GM10248 (cell line): ENCODE measurements around the gene KCNMA1.

Experiments
- CTCF ChIA-PET: fragments of 300-600 bp; sonication (Branson Sonifier 250); formaldehyde crosslinking; extraction: SDS; loops from one replicate; lab custom pipeline; 2021; ENCODE audit warnings: antibody characterized with exemption; lab: Yijun Ruan, JAX
- POLR2A ChIA-PET: fragments of 350-650 bp; sonication (Branson Sonifier 250); formaldehyde crosslinking; extraction: SDS; loops from one replicate; lab custom pipeline; 2020; ENCODE audit warnings: antibody characterized with exemption; lab: Yijun Ruan, JAX
- DNase-seq: peaks from one replicate; pipeline ENCODE4 v3.0.0; 2012; ENCODE audit errors: extremely low spot score
- CTCF ChIP-seq: IDR thresholded peaks from 2 replicates; pipeline ENCODE4 v1.5.1; 2012; ENCODE audit warnings: mild to moderate bottlenecking, low read depth; ENCODE audit errors: extremely low read depth, missing control alignments, control extremely low read depth

The KCNMA1 gene

GRCh38 chr10:77506517-77507200, 130.9 kb downstream of the KCNMA1 start:
- CTCF ChIA-PET = interaction anchor here (0.6 to 2.6 kb wide), 6 partner anchors 10 to 335 kb away, joined by 3 to 13 read pairs (median 4); no protein-coding TSS in a partner anchor
- POLR2A ChIA-PET = no interaction called here
- DNase-seq = no peak
- TF ChIP-seq CTCF = no peak

- POLR2A ChIA-PET = no interaction called here
- no peak for TF ChIP-seq CTCF
- CTCF ChIA-PET = interaction anchor here (0.8 to 2.6 kb wide), 9 partner anchors 8 to 340 kb away, joined by 3 to 13 read pairs (median 4); no protein-coding TSS in a partner anchor
- no peak for DNase-seq
Measured at GRCh38 chr10:77505431-77506334, 131.9 kb downstream of the KCNMA1 start.

GRCh38 chr10:77504873-77505257, 132.7 kb downstream of the KCNMA1 start:
- TF ChIP-seq CTCF = no peak
- ChIA-PET POLR2A (no interaction called here), CTCF (interaction anchor here (0.8 to 2.6 kb wide), 8 partner anchors 9 to 339 kb away, joined by 3 to 13 read pairs (median 4); no protein-coding TSS in a partner anchor)
- no peak for DNase-seq

GRCh38 chr10:77504196-77504872, 133.3 kb downstream of the KCNMA1 start:
- ChIA-PET POLR2A (no interaction called here), CTCF (interaction anchor here (0.8 to 2.6 kb wide), 6 partner anchors 8 to 207 kb away, joined by 3 to 13 read pairs (median 6); no protein-coding TSS in a partner anchor)
- no peak for TF ChIP-seq CTCF
- DNase-seq = no peak

- TF ChIP-seq CTCF = no peak
- POLR2A ChIA-PET = no interaction called here
- DNase-seq = no peak
- CTCF ChIA-PET = interaction anchor here (1.5 to 2.2 kb wide), 5 partner anchors 10 to 55 kb away, joined by 3 to 7 read pairs (median 5); no protein-coding TSS in a partner anchor
Measured at GRCh38 chr10:77501846-77502261, 135.8 kb downstream of the KCNMA1 start.
